NCI-H2196 (cell line): ENCODE measurements around the gene KRT26.
"Not testable (repeated sequence)": the region's sequence is repeated elsewhere in the genome, so short reads cannot be mapped to it uniquely, and the experiment has no call there.

Experiments used
- DNase-seq: peaks from one replicate; lab custom pipeline; 2025; ENCODE audit not compliant: unreplicated experiment; lab: John Stamatoyannopoulos, UW

Gene KRT26

DNA sequence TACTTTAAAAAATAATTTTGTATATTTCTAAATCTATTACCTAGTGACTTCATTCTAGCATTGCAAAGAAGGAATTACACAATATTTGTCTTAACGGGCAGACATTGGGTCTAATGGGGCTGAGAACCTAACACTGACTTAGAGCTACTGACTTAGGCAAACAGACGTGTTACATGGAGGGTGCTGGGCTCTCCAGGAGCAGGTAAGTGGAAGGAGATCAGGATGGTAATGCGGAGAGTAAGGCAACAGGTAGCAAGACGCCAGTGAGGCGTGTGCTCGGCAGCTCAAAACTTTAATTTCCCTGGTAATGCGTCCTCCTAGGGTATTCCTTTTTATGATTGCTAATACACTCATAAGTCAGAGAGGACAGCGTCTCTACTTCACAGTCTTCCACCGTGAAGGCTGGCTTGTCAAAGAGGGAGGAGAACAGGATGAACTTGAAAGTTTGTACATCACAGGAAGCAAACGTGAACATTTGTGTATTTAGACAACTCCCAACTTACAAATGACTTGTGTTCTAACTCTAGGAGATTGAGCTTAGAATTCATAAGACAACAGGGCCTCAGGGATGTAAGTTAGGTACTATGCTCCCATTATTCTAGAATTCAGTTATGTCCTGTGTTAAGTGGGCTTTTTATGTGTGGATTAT is 23.1 kb upstream of the KRT26 start:
- no peak for DNase-seq

GRCh38 chr17:40794466-40794865 is 22.5 kb upstream of the KRT26 start:
- no peak for DNase-seq

GRCh38 chr17:40793832-40794231 is 21.8 kb upstream of the KRT26 start:
- DNase-seq: no peak

GRCh38 chr17:40791787-40792436 is 19.9 kb upstream of the KRT26 start:
- no peak for DNase-seq

- DNase-seq: no peak
Observed at GRCh38 chr17:40791111-40791510, 19.1 kb upstream of the KRT26 start.

DNA sequence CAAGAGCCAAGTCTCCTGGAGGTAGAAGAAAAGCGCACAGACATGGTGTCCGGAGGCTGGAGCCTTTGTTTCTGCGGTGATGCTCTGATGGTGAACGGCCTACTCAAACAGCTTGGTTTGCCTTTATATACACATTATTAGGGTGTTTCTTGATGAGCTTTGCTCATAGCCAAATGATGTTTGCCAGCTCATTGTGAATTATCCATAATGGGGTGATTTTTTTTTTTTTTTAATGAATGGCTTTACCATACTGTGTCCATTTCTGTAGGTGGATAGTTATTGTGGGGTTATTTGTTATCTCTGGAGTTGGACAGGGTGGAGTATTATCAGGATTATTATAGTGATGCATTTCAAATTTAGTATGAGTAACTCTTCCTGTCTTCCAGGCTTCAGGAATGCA is 10.4 kb upstream of the KRT26 start, which contains the start of gene KRT27:
TSS of gene KRT27 (minus strand) at position 101 of the 400 bp plus-strand sequence. CDS start at position 44, 57 bp downstream.
- DNase-seq: no peak

DNA sequence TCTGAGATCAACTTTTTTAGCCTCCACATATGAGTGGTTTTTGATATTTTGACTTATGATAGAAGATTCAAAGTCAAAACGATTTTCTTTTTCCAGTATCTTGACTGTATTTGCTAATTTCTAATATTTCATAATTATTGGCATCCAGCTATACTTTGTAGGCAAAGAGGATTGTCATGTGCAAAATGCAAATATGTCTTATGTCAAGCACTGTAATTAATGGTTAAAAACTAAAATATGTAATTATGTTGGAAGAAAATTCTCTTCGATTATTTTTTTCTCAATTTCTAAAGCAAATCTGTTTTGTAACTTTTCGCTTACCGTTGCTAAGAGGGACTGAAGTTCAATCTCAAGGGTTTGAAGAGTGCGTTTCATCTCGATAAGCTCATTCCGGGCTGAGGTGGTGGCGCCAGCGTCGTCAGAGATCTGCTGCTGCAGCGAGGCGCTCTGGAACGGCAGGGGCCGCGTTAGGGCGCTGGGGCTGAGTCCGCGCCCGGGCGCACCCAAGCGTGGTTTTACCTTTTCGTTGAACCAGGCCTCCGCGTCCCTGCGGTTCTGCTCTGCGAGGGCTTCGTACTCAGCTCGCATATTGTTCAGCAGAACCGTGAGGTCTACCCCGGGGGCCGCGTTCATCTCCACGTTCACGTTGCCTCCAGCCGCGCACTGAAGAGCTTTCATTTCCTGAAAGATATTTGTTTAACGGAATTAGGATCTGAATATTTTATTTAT is 7.3 kb upstream of the KRT26 start:
- no peak for DNase-seq

DNA sequence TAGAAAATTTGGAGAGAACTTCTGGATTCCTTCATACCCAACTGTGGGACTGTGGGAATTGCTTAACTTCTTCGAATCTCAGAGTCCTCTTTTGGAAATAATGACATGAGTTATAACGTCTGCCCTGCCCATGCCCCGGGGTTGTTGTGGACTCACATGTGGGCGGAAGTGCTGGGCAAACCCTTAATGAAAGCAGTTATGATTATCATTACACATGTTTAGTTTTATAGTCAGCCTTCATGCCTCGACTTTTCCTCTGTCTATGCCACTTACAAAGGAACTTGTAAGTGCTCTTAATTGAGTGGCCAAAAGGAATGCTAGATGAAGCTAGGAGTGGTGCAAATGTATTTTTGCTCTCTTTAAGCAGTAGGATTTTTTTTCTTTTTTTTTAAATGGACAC is 6.5 kb upstream of the KRT26 start:
- no peak for DNase-seq

DNA sequence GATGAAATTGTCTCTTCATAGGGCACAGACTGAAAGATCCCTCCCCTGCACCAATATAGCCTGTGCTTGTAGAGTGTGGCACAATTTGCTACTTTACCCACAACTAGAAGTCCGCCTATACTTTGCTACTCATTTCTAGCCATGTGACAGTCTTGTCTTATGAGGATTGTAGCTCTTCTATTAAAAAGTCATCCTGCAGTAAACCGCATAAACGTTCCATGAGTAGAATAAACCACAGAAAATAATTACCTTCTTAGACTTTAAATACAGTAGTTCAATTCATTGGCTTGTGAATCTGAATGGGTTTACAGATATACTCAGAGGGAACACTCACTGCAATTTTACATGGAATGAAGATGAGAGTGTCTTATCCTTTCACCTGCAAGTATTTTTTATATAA is 6.0 kb upstream of the KRT26 start:
- DNase-seq: no peak

- no peak for DNase-seq
Observed at GRCh38 chr17:40777459-40777858, 5.5 kb upstream of the KRT26 start.

DNA sequence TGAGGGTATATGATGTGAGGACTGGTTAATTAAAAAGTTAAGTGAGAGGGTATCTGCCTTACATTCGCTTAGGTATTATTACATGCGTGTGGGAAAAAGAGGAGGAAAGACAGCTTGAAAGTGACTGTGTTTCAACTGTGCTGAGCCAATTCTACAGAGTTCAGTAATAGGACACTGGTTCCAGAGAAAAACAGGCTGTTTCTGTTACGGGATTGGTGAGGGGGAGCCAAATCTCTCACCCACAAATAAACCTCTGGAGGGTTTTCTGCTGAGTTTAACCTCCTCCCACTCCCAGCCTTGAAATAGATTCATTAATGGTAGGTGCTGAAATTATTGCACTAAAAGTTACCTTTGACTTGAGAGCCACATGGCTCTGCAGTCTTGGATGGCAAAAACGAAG is 3.9 kb upstream of the KRT26 start:
- no peak for DNase-seq

GRCh38 chr17:40765657-40766056 is 6.3 kb downstream of the KRT26 start:
- no peak for DNase-seq

- no peak for DNase-seq
Observed at GRCh38 chr17:40763752-40764151, 8.2 kb downstream of the KRT26 start.

DNA sequence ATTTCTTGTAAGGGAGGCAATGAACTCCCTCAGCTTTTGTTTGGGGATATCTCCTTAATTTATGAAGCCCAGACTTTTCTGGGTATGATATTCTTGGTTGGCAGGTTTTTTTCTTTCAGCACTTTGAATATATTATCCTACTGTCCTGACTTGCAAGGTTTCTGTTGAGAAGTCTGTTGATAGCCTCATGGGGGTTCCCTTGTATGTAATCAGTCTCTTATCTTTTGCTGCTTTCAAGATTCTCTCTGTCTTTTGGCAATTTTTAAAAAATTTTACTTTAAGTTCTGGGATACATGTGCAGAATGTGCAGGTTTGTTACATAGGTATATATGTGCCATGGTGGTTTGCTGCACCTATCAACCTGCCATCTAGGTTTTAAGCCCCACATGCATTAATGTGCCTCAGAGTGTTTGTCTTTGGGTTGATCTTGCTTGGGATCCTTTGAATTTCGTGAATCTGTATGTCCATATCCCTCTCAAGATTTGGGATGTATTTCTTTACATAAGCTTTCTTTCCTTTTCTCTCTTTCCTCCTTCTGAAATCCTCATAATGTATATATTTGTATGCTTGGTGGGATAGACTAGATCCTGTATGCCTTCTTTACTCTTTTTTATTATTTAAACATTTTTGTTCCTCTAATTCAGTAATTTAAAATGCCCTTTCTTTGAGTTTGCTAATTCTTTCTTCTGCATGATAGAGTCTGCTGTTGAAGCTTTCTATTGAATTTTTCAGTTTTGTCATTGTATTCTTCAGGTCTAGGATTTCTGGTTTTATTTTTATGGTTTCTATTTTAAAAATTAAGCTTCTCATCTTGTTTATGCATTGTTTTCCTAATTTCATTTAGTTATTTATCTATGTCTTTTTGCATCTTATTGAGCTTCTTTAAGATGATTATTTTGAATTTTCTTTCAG is 11.6 kb downstream of the KRT26 start:
- DNase-seq: no peak

DNA sequence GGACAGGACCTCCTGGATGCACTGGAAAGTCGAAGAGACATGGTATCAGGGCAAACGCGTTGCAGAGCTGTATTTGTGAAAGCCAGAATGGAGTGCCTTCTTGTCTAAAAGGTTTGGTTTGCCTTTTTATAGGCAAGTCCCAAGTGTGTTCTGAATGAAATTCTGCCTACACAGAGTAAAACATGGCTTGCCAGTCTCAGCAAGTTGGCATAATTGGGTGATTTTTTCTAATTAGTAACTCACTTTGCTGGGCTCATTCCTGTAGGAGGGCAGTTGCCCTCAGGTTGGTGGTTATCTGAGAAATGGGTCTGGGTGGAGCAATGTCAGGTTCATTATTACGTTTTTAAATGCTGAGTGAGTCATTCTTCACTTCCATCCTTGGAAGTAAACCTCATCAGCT is 16.8 kb downstream of the KRT26 start, which contains the start of gene KRT25:
TSS of gene KRT25 (minus strand) at position 101 of the 400 bp plus-strand sequence. CDS start at position 41, 60 bp downstream.
- DNase-seq: no peak

- no peak for DNase-seq
Observed at GRCh38 chr17:40753804-40754203, 18.2 kb downstream of the KRT26 start.

GRCh38 chr17:40751065-40751464 is 20.9 kb downstream of the KRT26 start:
- no peak for DNase-seq

DNA sequence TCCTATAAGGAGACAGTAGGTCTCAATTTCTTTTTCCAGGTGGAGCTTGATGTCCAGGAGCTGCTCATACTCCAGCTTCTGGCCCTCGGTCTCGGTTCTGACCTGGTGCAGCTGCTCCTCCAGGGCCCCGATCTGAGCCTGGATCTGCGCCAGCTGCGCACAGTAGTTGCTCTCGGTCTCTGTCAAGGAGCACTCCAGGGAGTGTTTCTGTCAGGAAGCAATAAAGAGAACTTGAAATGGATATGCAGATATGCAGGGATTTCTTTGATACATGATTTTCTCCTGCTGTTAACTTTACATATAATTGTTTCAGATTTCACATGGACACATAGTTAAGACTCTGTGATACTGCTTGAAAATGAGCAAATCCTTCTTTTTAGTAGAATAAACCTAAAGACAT is 21.6 kb downstream of the KRT26 start:
- no peak for DNase-seq

GRCh38 chr17:40748666-40749065 is 23.3 kb downstream of the KRT26 start:
- not testable (repeated sequence) for DNase-seq

DNA sequence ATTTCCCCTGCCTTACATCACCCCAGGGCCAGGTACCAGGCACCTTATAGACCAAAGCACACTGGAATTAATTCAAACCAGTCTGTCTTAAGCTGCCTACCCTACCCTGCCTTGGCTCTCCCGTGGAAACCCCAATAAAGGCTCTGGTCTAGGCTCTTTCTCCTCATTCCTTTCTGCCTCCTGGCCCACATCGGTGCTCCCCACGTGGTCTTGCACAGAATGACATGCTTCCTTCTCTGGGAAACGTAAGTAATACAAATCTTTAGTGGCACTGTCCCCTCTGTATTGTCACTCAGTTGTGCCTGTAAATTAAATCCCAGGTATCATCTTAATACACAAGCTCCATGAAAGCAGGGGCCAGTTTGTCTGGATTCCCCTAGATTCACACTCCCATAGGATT is 33.4 kb downstream of the KRT26 start:
- no peak for DNase-seq

GRCh38 chr17:40735016-40735415 is 37.0 kb downstream of the KRT26 start:
- DNase-seq: no peak
